H9 (cell line): ENCODE measurements around the gene SST. TPM values are rescaled to one million over a fixed set of nuclear protein-coding genes. Genes with fewer than 3 reads are reported as not detected.

ENCODE experiments used
- DNase-seq: peaks from one replicate; pipeline ENCODE4 v3.0.0-alpha.2; 2017
- H2AFZ ChIP-seq: one replicate; pipeline ENCODE4 v1.6.1; 2013; ENCODE audit warnings: mild to moderate bottlenecking, low read length, control low read depth, moderate library complexity
- H2AK5ac ChIP-seq: 2 replicates; pipeline ENCODE4 v1.6.1; 2013; ENCODE audit warnings: low read length, control low read depth, mixed read lengths; ENCODE audit not compliant: insufficient read length
- H2BK120ac ChIP-seq: one replicate; pipeline ENCODE4 v1.6.1; 2013; ENCODE audit warnings: low read depth, mild to moderate bottlenecking, low read length, control low read depth, inconsistent platforms; ENCODE audit not compliant: poor library complexity, severe bottlenecking
- H2BK12ac ChIP-seq: 2 replicates; pipeline ENCODE4 v1.6.1; 2013; ENCODE audit warnings: low read length, control low read depth, mixed read lengths, low read depth; ENCODE audit not compliant: insufficient read length
- H2BK15ac ChIP-seq: 2 replicates; pipeline ENCODE4 v1.6.1; 2013; ENCODE audit warnings: low read depth, low read length, control low read depth
- H2BK20ac ChIP-seq: one replicate; pipeline ENCODE4 v1.6.1; 2013; ENCODE audit warnings: low read depth, mild to moderate bottlenecking, low read length, control low read depth, inconsistent platforms; ENCODE audit not compliant: poor library complexity, severe bottlenecking
- H2BK5ac ChIP-seq: 2 replicates; pipeline ENCODE4 v1.6.1; 2013; ENCODE audit warnings: low read length, control low read depth, mixed read lengths; ENCODE audit not compliant: insufficient read length
- H3K14ac ChIP-seq: 2 replicates; pipeline ENCODE4 v1.6.1; 2013; ENCODE audit warnings: low read length, control low read depth; ENCODE audit not compliant: insufficient read depth
- H3K18ac ChIP-seq: 2 replicates; pipeline ENCODE4 v1.6.1; 2013; ENCODE audit warnings: low read depth, mild to moderate bottlenecking, mixed read lengths, low read length, control low read depth; ENCODE audit not compliant: insufficient read length
- H3K23ac ChIP-seq: 2 replicates; pipeline ENCODE4 v1.6.1; 2013; ENCODE audit warnings: low read length, control low read depth, mixed read lengths, low read depth; ENCODE audit not compliant: insufficient read length
- H3K23me2 ChIP-seq: 2 replicates; pipeline ENCODE4 v1.6.1; 2013; ENCODE audit warnings: low read depth, mild to moderate bottlenecking, mixed read lengths, low read length, control low read depth; ENCODE audit not compliant: insufficient read length, poor library complexity, severe bottlenecking
- H3K27ac ChIP-seq: 2 replicates; pipeline ENCODE4 v1.5.1; 2013; ENCODE audit warnings: low read length, control low read depth, mixed read lengths, low read depth; ENCODE audit not compliant: insufficient read length
- H3K27me3 ChIP-seq: 2 replicates; pipeline ENCODE4 v1.6.1; 2013; ENCODE audit warnings: low read length, control low read depth, inconsistent platforms; ENCODE audit not compliant: insufficient read depth
- H3K4ac ChIP-seq: 2 replicates; pipeline ENCODE4 v1.6.1; 2013; ENCODE audit warnings: low read depth, mild to moderate bottlenecking, control low read depth, inconsistent platforms, low read length, moderate library complexity
- H3K4me1 ChIP-seq: 2 replicates; pipeline ENCODE4 v1.6.1; 2013; ENCODE audit warnings: low read length, control low read depth, inconsistent platforms; ENCODE audit not compliant: insufficient read depth
- H3K4me2 ChIP-seq: 2 replicates; pipeline ENCODE4 v1.6.1; 2013; ENCODE audit warnings: low read length, control low read depth, mixed read lengths; ENCODE audit not compliant: insufficient read length, insufficient read depth
- H3K56ac ChIP-seq: 2 replicates; pipeline ENCODE4 v1.6.1; 2013; ENCODE audit warnings: low read depth, mild to moderate bottlenecking, mixed read lengths, low read length, control low read depth; ENCODE audit not compliant: insufficient read length
- H3K79me1 ChIP-seq: 2 replicates; pipeline ENCODE4 v1.6.1; 2013; ENCODE audit warnings: low read depth, mild to moderate bottlenecking, moderate library complexity, low read length, control low read depth, inconsistent platforms; ENCODE audit not compliant: insufficient read depth, poor library complexity, severe bottlenecking
- H3K79me2 ChIP-seq: 2 replicates; pipeline ENCODE4 v1.6.1; 2013; ENCODE audit warnings: low read length, control low read depth, inconsistent platforms; ENCODE audit not compliant: insufficient read depth
- H3K9ac ChIP-seq: 2 replicates; pipeline ENCODE4 v1.6.1; 2013; ENCODE audit warnings: low read length, control low read depth, mixed read lengths; ENCODE audit not compliant: insufficient read length; ENCODE audit errors: extremely low read depth
- H3K9me3 ChIP-seq: one replicate; pipeline ENCODE4 v1.6.1; 2013; ENCODE audit warnings: low read depth, low read length, inconsistent platforms; ENCODE audit not compliant: control insufficient read depth
- H3T11ph ChIP-seq: one replicate; pipeline ENCODE4 v1.6.1; 2013; ENCODE audit warnings: mild to moderate bottlenecking, low read length, control low read depth, inconsistent platforms
- H4K20me1 ChIP-seq: one replicate; pipeline ENCODE4 v1.6.1; 2013; ENCODE audit not compliant: control insufficient read depth, insufficient read length, insufficient read depth
- H4K5ac ChIP-seq: 2 replicates; pipeline ENCODE4 v1.6.1; 2013; ENCODE audit warnings: low read depth, mild to moderate bottlenecking, mixed read lengths, low read length, control low read depth; ENCODE audit not compliant: insufficient read length
- H4K8ac ChIP-seq: replicated peaks from 2 replicates; pipeline ENCODE4 v1.6.1; 2013; ENCODE audit warnings: low read length, control low read depth, mixed read lengths, low read depth; ENCODE audit not compliant: insufficient read length
- H4K91ac ChIP-seq: 2 replicates; pipeline ENCODE4 v1.6.1; 2013; ENCODE audit warnings: low read depth, mild to moderate bottlenecking, moderate library complexity, mixed read lengths, low read length, control low read depth; ENCODE audit not compliant: insufficient read length
- H3K27ac Mint-ChIP-seq, 3 experiments: 2 replicates in 2 of 3; 3 replicates in 1 of 3; pipeline ENCODE4 v1.8.0; 2020 to 2021; ENCODE audit warnings: mixed read lengths in 3 of 3, mild to moderate bottlenecking in 1 of 3, moderate library complexity in 1 of 3
- H3K27me3 Mint-ChIP-seq: 2 replicates; pipeline ENCODE4 v1.8.0; 2021; ENCODE audit warnings: low read depth, mild to moderate bottlenecking, moderate library complexity, mixed read lengths
- H3K36me3 Mint-ChIP-seq, 3 experiments: 2 replicates in 2 of 3; 3 replicates in 1 of 3; pipeline ENCODE4 v1.8.0; 2020 to 2021; ENCODE audit warnings: low read depth in 3 of 3, mixed read lengths in 3 of 3; ENCODE audit not compliant: insufficient read depth in 1 of 3
- H3K4me1 Mint-ChIP-seq, 2 experiments: 2 replicates each; pipeline ENCODE4 v1.8.0; 2020; ENCODE audit warnings: mixed read lengths in 2 of 2
- H3K4me3 Mint-ChIP-seq, 2 experiments: 2 replicates in 1 of 2; 3 replicates in 1 of 2; pipeline ENCODE4 v1.8.0; 2020 to 2021; ENCODE audit warnings: mild to moderate bottlenecking in 2 of 2, mixed read lengths in 2 of 2, moderate library complexity in 1 of 2
- H3K9me3 Mint-ChIP-seq, 2 experiments: 2 replicates in 1 of 2; 3 replicates in 1 of 2; pipeline ENCODE4 v1.8.0; 2020; ENCODE audit warnings: mild to moderate bottlenecking in 2 of 2, mixed read lengths in 2 of 2, moderate library complexity in 1 of 2
- WGBS: extraction: QIAGEN DNeasy Blood & Tissue Kit; methylation state at CpG from one replicate; pipeline ENCODE4 v1.1.7; 2013; ENCODE audit warnings: missing lambda C conversion rate, low lambda C conversion rate, mixed read lengths; ENCODE audit not compliant: insufficient read length; ENCODE audit errors: extremely low coverage; 5-methylcytosine and 5-hydroxymethylcytosine counted together
- total RNA-seq: library from RNA; stranded (reverse); gene quantifications from 2 replicates; pipeline ENCODE4 v1.2.1, GENCODE V29; 2021
- TF ChIP-seq, protein P1 (sequence below): fragments of 200-600 bp; sonication (generic); conservative IDR thresholded peaks from 3 replicates; pipeline ENCODE4 v1.8.0; 2021; ENCODE audit warnings: antibody characterized with exemption, mild to moderate bottlenecking

The SST gene
- total RNA-seq, 1 experiment from 2014 or later = not detected

DNA sequence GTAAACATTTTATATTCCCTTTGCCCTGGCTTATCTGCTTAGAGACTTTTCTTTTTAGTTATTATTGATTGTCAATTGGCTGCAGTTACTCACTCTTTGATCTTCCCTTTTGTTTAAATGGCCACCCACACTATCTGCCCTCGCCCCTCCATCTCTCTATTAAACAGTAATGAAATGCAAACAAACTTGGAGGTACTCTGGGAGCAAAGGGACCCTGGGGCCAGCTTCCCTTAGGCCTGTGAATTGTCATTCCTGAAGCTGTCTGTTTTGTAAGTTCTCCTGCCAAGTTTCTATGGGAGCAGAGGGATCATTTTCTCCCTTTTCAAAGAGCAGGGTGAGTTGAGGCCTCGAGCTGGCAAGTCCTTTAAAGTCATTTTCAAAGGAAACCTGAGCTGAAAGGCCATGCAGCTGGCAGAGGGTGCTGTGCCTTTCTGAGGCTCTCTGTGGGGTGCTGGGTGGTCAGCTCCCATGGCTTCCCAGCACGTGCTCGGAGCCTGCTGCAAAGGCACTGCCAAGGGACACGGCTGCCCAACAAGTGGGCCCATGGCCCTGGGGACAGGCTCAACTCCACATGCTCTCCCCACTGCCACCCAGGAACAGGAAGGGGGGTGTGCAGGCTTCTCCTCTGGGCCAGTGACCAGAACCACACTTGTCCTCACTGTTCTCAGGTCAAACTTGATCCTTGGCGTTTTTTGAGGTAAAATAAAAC is 49.6 kb upstream of the SST start:
- H3K4me1 ChIP-seq = no peaks in the 10 kb centered on the region
- no peaks in the 10 kb centered on the region for H3K27me3 ChIP-seq
- H4K91ac ChIP-seq = no peak overlapping the region
- no peak overlapping the region for H2BK120ac ChIP-seq
- no peak overlapping the region for H3K23ac ChIP-seq
- no peak overlapping the region for H3K4me2 ChIP-seq
- no peak overlapping the region for H3T11ph ChIP-seq
- no peaks in the 10 kb centered on the region for H3K79me1 ChIP-seq
- H2BK15ac ChIP-seq = no peak overlapping the region
- no peaks in the 10 kb centered on the region for H3K9me3 ChIP-seq
- no peak overlapping the region for H4K8ac ChIP-seq
- H3K18ac ChIP-seq = no peak overlapping the region
- no peak overlapping the region for H4K5ac ChIP-seq
- no peaks in the 10 kb centered on the region for H4K20me1 ChIP-seq
- Mint-ChIP-seq H3K9me3 (no peaks in the 10 kb centered on the region; a peak in 1 of 5 replicates), H3K4me3 (no peak overlapping the region), H3K36me3 (peaks cover 0 to 38% (median 29%) of the 10 kb centered on the region in 3 experiments; a peak in 5 of 7 replicates), H3K27ac (peak overlapping the region in 1 of 3 experiments; percentile 37; a peak in 2 of 7 replicates), H3K27me3 (peaks cover 6% of the 10 kb centered on the region), H3K4me1 (peaks cover 20 to 26% of the 10 kb centered on the region in 2 experiments)
- H3K9ac ChIP-seq = no peak overlapping the region
- no peak overlapping the region for H2AFZ ChIP-seq
- H2BK12ac ChIP-seq = no peak overlapping the region
- DNase-seq = no peak
- H2AK5ac ChIP-seq = no peak overlapping the region
- H3K14ac ChIP-seq = no peak overlapping the region
- no peak overlapping the region for H3K56ac ChIP-seq
- WGBS = no CpG with 5 or more reads among the region's 6 CpGs
- no peaks in the 10 kb centered on the region for H3K79me2 ChIP-seq
- no peak overlapping the region for H3K27ac ChIP-seq
- no peak overlapping the region for H2BK5ac ChIP-seq
- TF ChIP-seq, protein P1, sequence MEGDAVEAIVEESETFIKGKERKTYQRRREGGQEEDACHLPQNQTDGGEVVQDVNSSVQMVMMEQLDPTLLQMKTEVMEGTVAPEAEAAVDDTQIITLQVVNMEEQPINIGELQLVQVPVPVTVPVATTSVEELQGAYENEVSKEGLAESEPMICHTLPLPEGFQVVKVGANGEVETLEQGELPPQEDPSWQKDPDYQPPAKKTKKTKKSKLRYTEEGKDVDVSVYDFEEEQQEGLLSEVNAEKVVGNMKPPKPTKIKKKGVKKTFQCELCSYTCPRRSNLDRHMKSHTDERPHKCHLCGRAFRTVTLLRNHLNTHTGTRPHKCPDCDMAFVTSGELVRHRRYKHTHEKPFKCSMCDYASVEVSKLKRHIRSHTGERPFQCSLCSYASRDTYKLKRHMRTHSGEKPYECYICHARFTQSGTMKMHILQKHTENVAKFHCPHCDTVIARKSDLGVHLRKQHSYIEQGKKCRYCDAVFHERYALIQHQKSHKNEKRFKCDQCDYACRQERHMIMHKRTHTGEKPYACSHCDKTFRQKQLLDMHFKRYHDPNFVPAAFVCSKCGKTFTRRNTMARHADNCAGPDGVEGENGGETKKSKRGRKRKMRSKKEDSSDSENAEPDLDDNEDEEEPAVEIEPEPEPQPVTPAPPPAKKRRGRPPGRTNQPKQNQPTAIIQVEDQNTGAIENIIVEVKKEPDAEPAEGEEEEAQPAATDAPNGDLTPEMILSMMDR = no peak
- H2BK20ac ChIP-seq = no peak overlapping the region
- no peaks in the 10 kb centered on the region for H3K23me2 ChIP-seq
- H3K4ac ChIP-seq = no peak overlapping the region
